GM19238 (cell line): ENCODE data around the gene MN1.

Experiments
- DNase-seq: peaks from one replicate; pipeline ENCODE4 v3.0.0; 2011; ENCODE audit warnings: low spot score; ENCODE audit not compliant: insufficient read length

Gene MN1

DNA sequence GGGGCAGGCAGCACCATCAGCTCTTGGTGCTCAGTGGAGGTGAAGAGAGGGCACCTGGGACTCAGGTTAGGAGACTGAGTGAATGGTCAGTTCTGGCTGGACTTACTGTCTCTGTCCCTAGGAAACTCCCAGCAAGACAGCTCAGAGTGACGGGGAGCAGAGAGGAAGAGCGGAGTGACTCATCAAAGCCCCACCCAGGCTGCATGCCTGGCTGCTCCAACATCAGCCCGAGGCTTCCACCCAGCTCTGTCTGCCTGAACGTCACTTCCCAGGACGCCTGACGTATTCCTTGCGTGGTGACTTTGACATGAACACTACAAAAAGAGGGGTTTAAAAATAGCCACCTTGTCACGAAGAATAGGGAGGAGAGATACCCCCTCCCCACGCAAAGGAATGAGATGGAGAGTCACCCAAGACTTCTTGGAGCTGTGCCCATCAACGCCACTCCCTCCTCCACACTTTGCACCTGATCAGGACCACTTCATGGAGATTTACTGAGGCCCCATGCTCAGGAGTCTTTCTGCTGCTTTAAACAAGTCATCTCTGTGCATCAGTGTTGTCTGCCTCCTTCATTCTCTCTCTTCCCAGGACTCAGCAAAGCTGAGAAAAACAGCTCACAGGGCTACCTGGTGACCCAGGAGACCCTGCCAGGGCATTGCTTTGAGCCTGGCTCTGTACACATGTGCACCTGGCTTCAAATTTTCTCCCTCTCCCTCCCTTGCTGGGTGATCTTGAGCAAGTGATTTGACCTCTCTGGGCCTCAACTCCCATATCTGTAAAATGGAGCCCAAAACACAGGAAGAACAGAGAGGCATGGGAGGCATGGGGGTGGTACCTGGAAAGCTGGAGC, 83.1 kb downstream of the MN1 start:
- no peak for DNase-seq

DNA sequence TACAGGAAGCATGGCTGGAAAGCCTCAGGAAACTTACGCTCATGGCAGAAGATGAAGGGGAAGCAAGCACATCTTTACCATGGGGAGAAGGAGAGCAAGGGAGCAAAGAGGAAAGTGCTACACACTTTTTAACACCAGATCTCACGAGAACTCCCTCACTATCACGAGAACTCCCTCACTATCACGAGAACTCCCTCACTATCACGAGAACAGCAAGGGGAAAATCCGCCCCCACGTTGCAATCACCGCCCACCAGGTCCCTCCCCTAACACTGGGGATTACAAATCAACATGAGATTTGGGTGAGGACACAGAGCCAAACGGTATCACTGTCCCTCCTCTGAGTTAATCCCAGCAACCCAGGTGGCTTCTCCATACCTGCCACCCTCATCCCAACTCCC, 84.5 kb downstream of the MN1 start:
- DNase-seq: no peak

DNA sequence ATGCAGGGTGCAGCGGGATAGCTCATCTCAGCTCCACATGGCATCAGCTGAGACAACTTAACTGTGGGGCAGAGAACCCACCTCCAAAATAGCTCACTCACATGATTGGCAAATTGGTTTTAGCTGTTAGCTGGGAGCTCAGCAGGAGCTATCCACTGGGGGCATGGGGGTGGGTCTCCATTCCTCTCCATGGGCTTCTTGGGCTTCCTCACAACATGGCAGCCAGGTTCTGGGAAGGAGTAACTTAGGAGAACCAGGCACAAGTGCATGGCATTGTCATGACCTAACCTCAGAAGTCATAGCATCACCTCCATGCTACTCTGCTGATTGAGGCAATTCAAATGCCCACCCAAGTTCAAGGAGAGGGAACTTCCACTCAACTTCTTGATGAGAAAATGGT, 85.5 kb downstream of the MN1 start:
- no peak for DNase-seq

DNA sequence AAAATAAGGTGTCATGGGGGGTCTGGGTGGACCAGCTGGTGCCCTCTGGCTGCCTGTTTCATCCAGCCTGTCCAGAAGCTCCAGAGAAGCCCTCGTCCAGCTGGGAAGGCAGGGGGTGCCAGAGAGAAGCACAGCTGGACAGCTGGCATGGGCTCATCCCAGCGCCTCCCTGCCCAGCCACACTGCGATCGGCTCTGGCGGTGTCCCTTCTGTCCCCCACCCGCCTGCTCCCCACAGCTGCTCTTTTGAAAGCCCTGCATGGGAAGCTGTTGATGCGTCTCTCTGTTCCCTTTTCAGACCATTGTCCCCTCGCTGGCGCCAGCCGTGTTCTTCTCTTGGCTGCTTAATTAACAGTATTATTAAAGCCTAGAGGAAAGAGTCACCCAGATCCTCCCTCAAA, 86.5 kb downstream of the MN1 start:
- no peak for DNase-seq

DNA sequence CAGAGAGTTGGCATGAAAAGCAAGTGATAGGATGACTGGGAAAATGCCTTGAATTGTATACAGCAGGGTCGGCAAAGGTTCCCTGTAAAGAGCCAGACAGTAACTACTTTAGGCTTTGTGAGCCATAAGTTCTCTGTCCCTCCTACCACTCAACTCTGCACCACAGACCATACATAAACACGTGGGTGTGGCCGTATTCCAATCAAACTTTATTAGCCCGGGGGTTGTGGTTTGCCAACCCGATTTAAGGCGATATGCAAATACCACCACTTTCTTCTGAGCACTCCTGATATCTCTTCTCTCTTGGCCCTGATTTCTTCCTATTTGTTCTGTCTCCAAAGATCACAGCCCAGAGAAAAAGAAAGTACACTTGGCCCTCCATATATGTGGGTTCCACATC, 87.5 kb downstream of the MN1 start:
- no peak for DNase-seq

DNA sequence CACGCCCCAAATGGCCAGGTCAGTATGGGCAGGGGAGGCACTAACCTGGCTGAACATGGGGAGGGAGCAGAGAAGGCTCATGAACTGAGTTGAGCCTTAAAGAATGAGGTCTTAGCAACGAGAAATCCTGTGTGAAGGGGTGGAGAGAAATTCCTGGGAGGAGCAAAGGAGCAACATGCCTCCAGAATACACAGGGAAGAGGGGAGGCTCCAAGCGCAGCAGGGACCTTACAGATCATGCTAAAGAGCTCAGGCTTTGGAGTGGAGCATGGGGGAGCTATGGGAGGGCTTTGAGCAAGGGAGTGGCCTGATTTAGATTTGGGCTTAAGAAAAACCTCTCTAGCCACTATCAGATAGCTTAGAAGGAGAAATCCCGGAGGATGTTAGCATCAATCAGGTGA, 88.1 kb downstream of the MN1 start:
- no peak for DNase-seq

DNA sequence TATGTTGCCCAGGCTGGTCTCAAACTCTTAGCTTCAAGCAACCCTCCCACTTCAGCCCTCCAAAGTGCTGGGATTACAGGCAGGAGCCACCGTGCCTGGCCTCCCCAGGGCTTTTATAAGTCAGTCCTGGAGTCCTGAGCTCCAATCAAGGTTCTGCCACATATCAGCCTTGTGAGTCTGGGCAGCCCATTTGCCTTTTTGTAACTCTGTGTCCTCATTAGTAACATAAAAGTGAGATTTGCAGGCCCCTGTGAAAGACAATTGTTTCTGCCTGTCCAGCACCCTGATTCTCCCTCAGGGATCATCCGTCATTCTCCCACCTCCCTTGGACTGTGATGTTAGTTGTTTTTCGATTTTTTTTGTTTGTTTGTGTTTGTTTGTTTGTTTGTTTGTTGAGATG, 89.8 kb downstream of the MN1 start:
- DNase-seq: no peak

DNA sequence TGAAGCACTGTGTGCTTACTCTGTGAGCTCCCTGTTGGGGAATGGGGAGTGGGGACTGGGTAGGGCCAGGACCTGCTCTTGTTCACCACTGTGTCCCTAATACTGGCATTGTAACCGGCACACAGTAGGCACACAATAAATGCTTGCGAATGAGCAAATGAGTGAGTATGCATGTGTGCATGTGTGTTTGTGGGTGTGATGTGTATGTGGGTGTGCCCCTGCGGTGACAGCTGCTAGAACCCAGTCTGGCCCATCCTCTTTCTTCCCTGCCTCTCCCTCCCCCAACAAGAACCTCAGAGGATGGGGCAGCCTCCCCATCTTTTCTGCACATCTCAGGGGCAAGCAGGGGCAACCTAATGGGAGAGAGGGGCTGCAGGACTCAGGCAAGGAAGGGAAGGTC, 90.5 kb downstream of the MN1 start:
- no peak for DNase-seq

DNA sequence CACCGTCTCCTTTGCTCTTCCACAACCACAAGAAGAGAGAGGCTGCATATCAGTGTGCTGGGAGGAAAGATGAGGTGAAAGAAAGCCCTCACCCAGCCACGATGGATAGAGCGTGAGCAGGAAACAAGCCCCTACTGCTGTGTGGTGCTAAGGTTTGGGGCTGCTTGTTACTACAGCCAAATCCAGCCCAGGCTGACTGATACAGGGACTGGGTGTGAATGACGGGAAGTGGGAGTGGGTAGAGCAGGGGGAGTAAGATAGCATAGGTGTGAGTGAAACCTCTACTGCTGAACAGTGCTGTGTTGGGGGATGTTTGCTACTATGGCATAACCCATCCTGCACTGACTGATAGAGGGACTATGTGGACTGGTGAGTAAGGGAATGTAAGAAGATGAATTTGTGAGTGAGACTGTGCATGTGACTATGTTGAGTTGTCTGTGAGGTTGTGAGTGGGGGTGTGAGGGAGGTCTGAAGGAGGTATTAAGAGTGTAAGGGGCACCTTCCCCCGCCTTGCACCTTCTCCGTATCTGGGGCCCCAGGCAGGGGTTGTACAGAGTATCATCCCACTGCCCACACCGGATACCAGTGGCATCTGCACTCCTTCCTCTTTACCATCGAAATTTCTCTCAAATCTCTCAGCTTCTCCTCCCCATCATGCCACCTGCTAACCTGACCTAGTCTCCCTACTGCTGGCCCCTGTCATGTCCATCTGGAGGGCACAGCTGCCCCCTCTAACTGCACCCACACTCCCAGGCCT, 91.5 kb downstream of the MN1 start:
- DNase-seq: no peak

DNA sequence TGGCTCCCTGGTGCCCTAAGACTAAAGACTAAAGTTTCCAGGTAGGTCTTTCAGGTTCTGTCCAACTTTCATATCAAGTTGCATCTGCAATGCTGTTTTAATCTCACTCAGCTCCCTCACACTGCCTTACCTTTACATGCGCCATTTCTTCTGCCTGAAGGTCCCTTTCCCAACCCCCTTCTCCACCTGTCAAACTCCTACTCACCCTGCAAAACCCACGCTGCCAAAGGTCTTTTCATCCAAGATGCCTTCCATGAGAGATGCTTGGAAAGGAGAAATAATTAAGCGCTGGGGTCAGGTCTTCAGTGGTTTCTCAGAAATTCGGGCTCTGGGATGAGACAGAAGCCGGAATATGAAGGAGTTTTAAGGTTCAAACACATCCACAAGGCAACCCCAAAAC, 95.1 kb downstream of the MN1 start:
- DNase-seq: no peak

DNA sequence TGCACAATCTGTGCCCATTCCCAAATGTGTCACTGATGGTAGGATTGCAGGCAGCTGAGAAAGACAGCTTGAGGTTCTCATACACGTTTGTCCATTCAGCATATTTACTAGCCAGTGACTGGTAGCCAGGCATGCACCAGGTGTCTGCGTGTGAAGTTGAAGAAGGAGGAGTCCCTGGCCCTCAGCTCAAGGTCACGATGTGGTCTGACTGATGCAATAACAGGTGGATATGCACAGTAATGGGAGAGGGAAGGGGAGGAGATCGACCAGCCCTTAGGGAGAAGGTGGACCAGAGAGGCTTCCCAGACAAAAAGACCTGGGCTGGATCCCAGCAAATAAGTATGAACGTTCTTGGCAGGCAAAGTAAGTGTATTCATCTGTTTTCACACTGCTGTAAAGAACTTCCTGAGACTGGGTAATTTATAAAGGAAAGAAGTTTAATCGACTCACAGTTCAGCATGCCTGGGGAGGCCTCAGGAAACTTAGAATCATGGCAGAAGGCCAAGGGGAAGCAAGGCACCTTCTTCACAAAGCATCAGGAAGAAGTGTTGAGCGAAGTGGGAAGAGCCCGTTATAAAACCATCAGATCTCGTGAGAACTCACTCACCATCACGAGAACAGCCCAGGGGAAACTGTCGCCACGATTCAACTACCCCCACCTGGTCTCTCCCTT, 96.0 kb downstream of the MN1 start:
- DNase-seq: no peak

DNA sequence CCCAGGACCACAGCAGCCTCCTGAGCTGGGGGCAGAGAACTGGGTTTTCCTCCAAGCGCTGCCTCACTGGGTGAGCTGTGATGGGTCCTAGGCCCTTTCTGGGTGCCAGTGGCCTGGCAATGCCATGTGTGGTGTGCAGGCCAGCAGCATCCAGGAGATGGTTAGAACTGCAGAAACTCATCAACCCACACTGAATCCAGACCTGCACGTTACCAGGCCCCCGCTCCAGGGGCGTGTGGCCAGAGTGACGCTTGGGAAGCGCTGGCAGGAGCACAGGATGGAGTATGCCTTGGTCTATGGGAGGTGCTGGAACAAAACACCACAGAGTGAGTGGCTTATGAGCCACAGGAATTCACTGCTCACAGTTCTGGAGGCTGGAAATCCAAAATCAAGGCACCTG, 97.0 kb downstream of the MN1 start:
- DNase-seq: no peak

DNA sequence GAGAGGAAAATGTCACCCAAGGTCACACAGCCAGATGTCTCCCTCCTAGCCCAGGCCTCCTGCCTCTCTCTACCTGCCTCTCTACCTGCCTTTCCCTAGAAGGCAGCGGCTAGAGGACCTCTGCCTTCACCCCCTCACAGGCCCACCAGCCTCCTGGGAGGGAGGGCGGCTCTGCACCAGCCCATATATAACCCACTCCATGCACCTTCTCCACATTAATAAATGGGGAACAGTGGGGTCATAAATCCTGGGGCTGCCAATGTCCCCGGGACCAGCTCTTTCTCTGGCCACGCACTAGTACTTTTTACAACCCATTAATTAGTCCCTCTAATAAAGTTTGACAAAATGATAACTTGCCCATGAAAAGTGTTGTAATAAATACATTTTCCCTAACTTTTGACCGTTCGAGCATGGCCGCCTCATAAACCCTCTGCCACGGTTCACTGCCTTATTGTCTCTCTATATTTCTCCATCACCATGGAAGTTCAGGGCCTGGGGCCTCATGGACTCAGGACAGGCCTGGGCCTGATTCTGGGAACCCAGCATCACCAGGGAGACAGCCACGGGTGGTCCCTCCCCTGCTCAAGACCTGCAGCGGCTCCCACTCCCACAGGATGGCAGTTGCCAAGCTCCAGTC, 102.1 kb downstream of the MN1 start:
- no peak for DNase-seq

DNA sequence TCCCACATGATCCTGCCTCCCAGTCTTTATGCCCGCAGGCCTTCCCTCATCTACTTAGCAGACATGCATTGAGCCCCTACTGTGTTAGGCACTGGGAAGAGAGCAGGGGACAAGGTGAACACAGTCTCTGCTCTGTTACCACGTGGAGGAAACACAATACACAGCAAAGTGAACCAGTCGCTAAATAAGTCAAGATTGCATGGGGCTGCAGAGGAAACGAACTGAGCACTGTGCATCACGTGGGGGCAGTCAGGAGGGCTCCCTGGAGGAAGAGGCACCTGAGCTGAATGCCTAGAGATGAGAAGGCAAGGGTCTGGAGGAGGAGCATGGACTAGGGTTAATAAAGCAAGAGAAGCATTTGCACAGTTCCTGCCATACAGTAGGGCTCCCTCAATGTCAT, 102.7 kb downstream of the MN1 start:
- no peak for DNase-seq
